HG03342 (cell line): ENCODE results near the gene PFDN6.
"Not testable (repeated sequence)": the region's sequence is repeated elsewhere in the genome, so short reads cannot be mapped to it uniquely, and the experiment has no call there.

Experiments used
- ATAC-seq: cut with Tn5 transposase; IDR thresholded peaks from one replicate; pipeline ENCODE4 v1.9.1; 2021; ENCODE audit warnings: mild to moderate bottlenecking, moderate library complexity; ENCODE audit not compliant: unreplicated experiment

PFDN6 gene

GRCh38 chr6:33273129-33273923, 16.1 kb upstream of the PFDN6 start:
- no peak for ATAC-seq

GRCh38 chr6:33273924-33274902, 15.2 kb upstream of the PFDN6 start:
- no peak for ATAC-seq

- ATAC-seq = not testable (repeated sequence)
Measured at GRCh38 chr6:33275795-33276580, 13.4 kb upstream of the PFDN6 start.

- ATAC-seq = peak; percentile 1
Measured at GRCh38 chr6:33276581-33276863, 12.9 kb upstream of the PFDN6 start.

- peak; percentile 40 for ATAC-seq
Measured at GRCh38 chr6:33276864-33277662, 12.3 kb upstream of the PFDN6 start, which contains the start of gene B3GALT4. B3GALT4 (plus strand) TSS chr6:33277123; CDS start chr6:33277420, 297 bp downstream.

GRCh38 chr6:33277663-33278391, 11.6 kb upstream of the PFDN6 start:
- ATAC-seq = peak; percentile 1

GRCh38 chr6:33278392-33278741, 11.0 kb upstream of the PFDN6 start:
- ATAC-seq = no peak

GRCh38 chr6:33278810-33279209, 10.6 kb upstream of the PFDN6 start:
- ATAC-seq = no peak

GRCh38 chr6:33279257-33279695, 10.1 kb upstream of the PFDN6 start:
- no peak for ATAC-seq

GRCh38 chr6:33279971-33280511, 9.4 kb upstream of the PFDN6 start:
- no peak for ATAC-seq

GRCh38 chr6:33280539-33280938, 8.9 kb upstream of the PFDN6 start:
- ATAC-seq = no peak

GRCh38 chr6:33285214-33285613, 4.2 kb upstream of the PFDN6 start:
- ATAC-seq = not testable (repeated sequence)

- ATAC-seq = no peak
Measured at GRCh38 chr6:33286946-33287914, 2.2 kb upstream of the PFDN6 start.

GRCh38 chr6:33288141-33288920, 1.1 kb upstream of the PFDN6 start:
- ATAC-seq = no peak

GRCh38 chr6:33289784-33290315, 449 bp downstream of the PFDN6 start:
- ATAC-seq = peak; percentile 9

- ATAC-seq = no peak
Measured at GRCh38 chr6:33290459-33290858, 1.1 kb downstream of the PFDN6 start.
